HK-2 (cell line): Measurements from ENCODE around the gene TNFRSF14.
"Not testable (repeated sequence)": the region's sequence is repeated elsewhere in the genome, so short reads cannot be mapped to it uniquely, and the experiment has no call there.

Experiments used
- DNase-seq: peaks from one replicate; pipeline ENCODE4 v3.0.0-alpha.2; 2018; ENCODE audit not compliant: unreplicated experiment

Gene TNFRSF14

GRCh38 chr1:2553076-2553475, 3.1 kb upstream of the TNFRSF14 start:
- DNase-seq, result not testable (repeated sequence)

GRCh38 chr1:2553871-2554620, 2.1 kb upstream of the TNFRSF14 start:
- DNase-seq, result no peak

- peak; percentile 34 for DNase-seq
Observed at GRCh38 chr1:2554621-2555387, 1.4 kb upstream of the TNFRSF14 start.

GRCh38 chr1:2555634-2556276, 416 bp upstream of the TNFRSF14 start:
- DNase-seq, result peak; percentile 84

GRCh38 chr1:2556678-2557481, 709 bp downstream of the TNFRSF14 start:
- DNase-seq, result no peak

GRCh38 chr1:2557482-2558400, 1.6 kb downstream of the TNFRSF14 start:
- no peak for DNase-seq

- no peak for DNase-seq
Observed at GRCh38 chr1:2558420-2558819, 2.2 kb downstream of the TNFRSF14 start.

GRCh38 chr1:2558861-2559260, 2.7 kb downstream of the TNFRSF14 start:
- no peak for DNase-seq

GRCh38 chr1:2559509-2560298, 3.5 kb downstream of the TNFRSF14 start:
- DNase-seq, result no peak

- DNase-seq, result no peak
Observed at GRCh38 chr1:2560299-2561073, 4.3 kb downstream of the TNFRSF14 start.

- no peak for DNase-seq
Observed at GRCh38 chr1:2561446-2561845, 5.3 kb downstream of the TNFRSF14 start.

- no peak for DNase-seq
Observed at GRCh38 chr1:2561898-2562895, 6.0 kb downstream of the TNFRSF14 start.

- no peak for DNase-seq
Observed at GRCh38 chr1:2563205-2563604, 7.0 kb downstream of the TNFRSF14 start.

- DNase-seq, result no peak
Observed at GRCh38 chr1:2564006-2564814, 8.0 kb downstream of the TNFRSF14 start.

GRCh38 chr1:2564815-2565374, 8.7 kb downstream of the TNFRSF14 start:
- no peak for DNase-seq
